Skeletal muscle tissue (tissue), 4 donors: ENCODE data around the gene POLR3H. TPM values are rescaled to one million over a fixed set of nuclear protein-coding genes. Genes with fewer than 3 reads are reported as not detected.

Experiments
- H3K27ac ChIP-seq: one replicate; pipeline ENCODE4 v1.7.0; 2013; ENCODE audit warnings: mild to moderate bottlenecking, low read depth, low read length, inconsistent platforms
- H3K27me3 ChIP-seq, 3 donors: one replicate each; pipeline ENCODE4 v1.7.0; 2013; ENCODE audit warnings: low read length in 3 of 3; ENCODE audit not compliant: control insufficient read depth in 3 of 3, insufficient read depth in 3 of 3
- H3K36me3 ChIP-seq, 3 donors: one replicate each; pipeline ENCODE4 v1.7.0; 2013; ENCODE audit warnings: low read length in 3 of 3; ENCODE audit not compliant: control insufficient read depth in 3 of 3, insufficient read depth in 3 of 3
- H3K4me1 ChIP-seq, 3 donors: one replicate each; pipeline ENCODE4 v1.7.0; 2013; ENCODE audit warnings: low read length in 3 of 3, mild to moderate bottlenecking in 3 of 3; ENCODE audit not compliant: control insufficient read depth in 3 of 3, insufficient read depth in 3 of 3
- H3K4me3 ChIP-seq, 3 donors: one replicate each; pipeline ENCODE4 v1.7.0; 2013; ENCODE audit warnings: low read length in 3 of 3
- H3K9ac ChIP-seq, 3 donors: one replicate each; pipeline ENCODE4 v1.7.0; 2013; ENCODE audit warnings: low read length in 3 of 3, mild to moderate bottlenecking in 3 of 3, moderate library complexity in 2 of 3, low read depth in 1 of 3
- H3K9me3 ChIP-seq, 3 donors: one replicate each; pipeline ENCODE4 v1.7.0; 2013; ENCODE audit warnings: low read length in 3 of 3; ENCODE audit not compliant: control insufficient read depth in 3 of 3
- total RNA-seq: library from RNA; depleted of rRNA; stranded (reverse); fragments of >200 nt; gene quantifications from one replicate; pipeline ENCODE4 v1.2.3, GENCODE V29; 2014
- donor health status: Osteomylitis.

Gene POLR3H
- total RNA-seq, 1 donor from 2014 or later: 12.0 TPM

GRCh38 chr22:41540006-41540315 lies 4.3 kb downstream of the POLR3H start:
- H3K27ac ChIP-seq: no peak overlapping the region
- H3K4me3 ChIP-seq: no peak overlapping the region
- peak overlapping the region in 1 of 3 donors; percentile 23 for H3K9ac ChIP-seq
- no peaks in the 10 kb centered on the region for H3K27me3 ChIP-seq
- peaks cover 13 to 24% (median 13%) of the 10 kb centered on the region in 3 donors for H3K4me1 ChIP-seq
- peaks cover 0 to 17% (median 2%) of the 10 kb centered on the region in 3 donors for H3K36me3 ChIP-seq
- no peaks in the 10 kb centered on the region for H3K9me3 ChIP-seq

GRCh38 chr22:41539146-41540005 lies 4.9 kb downstream of the POLR3H start:
- H3K27ac ChIP-seq: no peak overlapping the region
- H3K9me3 ChIP-seq: no peaks in the 10 kb centered on the region
- H3K27me3 ChIP-seq: no peaks in the 10 kb centered on the region
- H3K4me1 ChIP-seq: peaks cover 9 to 20% (median 10%) of the 10 kb centered on the region in 3 donors
- no peak overlapping the region for H3K4me3 ChIP-seq
- H3K9ac ChIP-seq: peak overlapping the region in 1 of 3 donors; percentile 23
- peaks cover 0 to 17% (median 2%) of the 10 kb centered on the region in 3 donors for H3K36me3 ChIP-seq

GRCh38 chr22:41538583-41538982 lies 5.7 kb downstream of the POLR3H start:
- Histone ChIP-seq H3K4me3 (no peak overlapping the region), H3K27ac (no peak overlapping the region), H3K27me3 (no peaks in the 10 kb centered on the region), H3K4me1 (peaks cover 7 to 13% (median 11%) of the 10 kb centered on the region in 3 donors), H3K9ac (no peak overlapping the region), H3K9me3 (no peaks in the 10 kb centered on the region), H3K36me3 (peaks cover 0 to 17% (median 5%) of the 10 kb centered on the region in 3 donors)

- no peak overlapping the region for H3K9ac ChIP-seq
- no peak overlapping the region for H3K4me3 ChIP-seq
Observed at GRCh38 chr22:41537203-41537602, 7.1 kb downstream of the POLR3H start.

GRCh38 chr22:41535244-41535643 lies 9.0 kb downstream of the POLR3H start:
- H3K27me3 ChIP-seq: no peaks in the 10 kb centered on the region
- peaks cover 4 to 31% (median 26%) of the 10 kb centered on the region in 3 donors for H3K4me1 ChIP-seq
- H3K27ac ChIP-seq: no peak overlapping the region
- H3K36me3 ChIP-seq: peaks cover 24 to 36% (median 25%) of the 10 kb centered on the region in 3 donors
- H3K4me3 ChIP-seq: no peak overlapping the region
- H3K9me3 ChIP-seq: no peaks in the 10 kb centered on the region
- no peak overlapping the region for H3K9ac ChIP-seq

More at GRCh38 chr22:41537203-41537602, 7.1 kb downstream of the POLR3H start:
- Histone ChIP-seq H3K27ac (no peak overlapping the region), H3K9me3 (no peaks in the 10 kb centered on the region), H3K36me3 (peaks cover 5 to 23% (median 8%) of the 10 kb centered on the region in 3 donors), H3K4me1 (peaks cover 4 to 14% (median 14%) of the 10 kb centered on the region in 3 donors), H3K27me3 (no peaks in the 10 kb centered on the region)

GRCh38 chr22:41534219-41534618 lies 10.1 kb downstream of the POLR3H start:
- peaks cover 30 to 34% (median 31%) of the 10 kb centered on the region in 3 donors for H3K36me3 ChIP-seq
- H3K27ac ChIP-seq: no peak overlapping the region
- no peak overlapping the region for H3K9ac ChIP-seq
- peaks cover 4 to 31% (median 26%) of the 10 kb centered on the region in 3 donors for H3K4me1 ChIP-seq
- no peaks in the 10 kb centered on the region for H3K27me3 ChIP-seq
- no peaks in the 10 kb centered on the region for H3K9me3 ChIP-seq
- H3K4me3 ChIP-seq: no peak overlapping the region

- H3K36me3 ChIP-seq: peaks cover 38 to 44% (median 41%) of the 10 kb centered on the region in 3 donors
- H3K27ac ChIP-seq: no peak overlapping the region
- no peaks in the 10 kb centered on the region for H3K9me3 ChIP-seq
- H3K27me3 ChIP-seq: no peaks in the 10 kb centered on the region
- peaks cover 4 to 31% (median 26%) of the 10 kb centered on the region in 3 donors for H3K4me1 ChIP-seq
- peak overlapping the region; percentile 16 to 70 (median 19) for H3K9ac ChIP-seq
- H3K4me3 ChIP-seq: no peak overlapping the region
Observed at GRCh38 chr22:41532908-41533825, 11.1 kb downstream of the POLR3H start.

GRCh38 chr22:41531715-41532477 lies 12.4 kb downstream of the POLR3H start:
- peak overlapping the region in 2 of 3 donors; percentile 33 to 70 for H3K9ac ChIP-seq
- peaks cover 4 to 32% (median 27%) of the 10 kb centered on the region in 3 donors for H3K4me1 ChIP-seq
- H3K4me3 ChIP-seq: no peak overlapping the region
- H3K9me3 ChIP-seq: no peaks in the 10 kb centered on the region
- no peaks in the 10 kb centered on the region for H3K27me3 ChIP-seq
- peak overlapping the region; percentile 19 for H3K27ac ChIP-seq
- peaks cover 51 to 53% (median 52%) of the 10 kb centered on the region in 3 donors for H3K36me3 ChIP-seq
